K562 (cell line): ENCODE results near the gene CD2. TPM values are rescaled to one million over a fixed set of nuclear protein-coding genes. Genes with fewer than 3 reads are reported as not detected.
A peak's percentile ranks its signal among the peaks of the same experiment; 100 is the strongest.

ENCODE experiments used
- CBFA2T3 ChIP-seq: fragments of 450-650 bp; IDR thresholded peaks from 2 replicates; pipeline ENCODE4 v1.6.1; 2017
- CXXC5 ChIP-seq: fragments of 250-450 bp; sonication (Bioruptor Pico); IDR thresholded peaks from 2 replicates; pipeline ENCODE4 v1.8.0; 2022; ENCODE audit warnings: inconsistent platforms, mild to moderate bottlenecking, moderate library complexity
- E2F4 ChIP-seq: sonication (generic); formaldehyde crosslinking; IDR thresholded peaks from 2 replicates; pipeline ENCODE4 v1.8.0; 2022; ENCODE audit warnings: mild to moderate bottlenecking, low read depth, missing genetic modification reagents
- E4F1 ChIP-seq: fragments of 250-450 bp; sonication (Bioruptor Pico); IDR thresholded peaks from 2 replicates; pipeline ENCODE4 v1.5.0; 2021; ENCODE audit warnings: mild to moderate bottlenecking, borderline replicate concordance
- ESRRA ChIP-seq: fragments of 450-650 bp; IDR thresholded peaks from 2 replicates; pipeline ENCODE4 v1.6.1; 2014; ENCODE audit warnings: low read depth, mild to moderate bottlenecking, moderate library complexity, borderline replicate concordance
- FOXJ2 ChIP-seq: fragments of 200-800 bp; sonication (Bioruptor generic); IDR thresholded peaks from 2 replicates; pipeline ENCODE4 v1.6.1; 2016; ENCODE audit warnings: missing genetic modification characterization, missing compliant biosample characterization
- HNRNPK ChIP-seq: fragments of 200-400 bp; formaldehyde crosslinking; IDR thresholded peaks from one replicate; pipeline ENCODE4 v1.6.1; 2018; ENCODE audit warnings: mild to moderate bottlenecking, low read depth, low read length; ENCODE audit not compliant: poor library complexity, severe bottlenecking
- IRF2 ChIP-seq: sonication (generic); formaldehyde crosslinking; IDR thresholded peaks from 2 replicates; pipeline ENCODE4 v1.8.1; 2022; ENCODE audit warnings: mild to moderate bottlenecking, missing genetic modification reagents
- MYBL2 ChIP-seq, 2 experiments: fragments of 450-650 bp in 1 of 2; sonication (generic) in 1 of 2; formaldehyde crosslinking in 1 of 2; IDR thresholded peaks; 2 replicates each; pipeline versions ENCODE4 v1.6.1 to v1.8.1; 2017 to 2022; ENCODE audit warnings: borderline replicate concordance in 1 of 2, inconsistent platforms in 1 of 2, low read depth in 1 of 2, mild to moderate bottlenecking in 1 of 2, missing genetic modification reagents in 1 of 2, moderate library complexity in 1 of 2
- NR2C1 ChIP-seq, 2 experiments: fragments of 450-650 bp; IDR thresholded peaks; 2 replicates each; pipeline ENCODE4 v1.6.1; 2017; ENCODE audit warnings: mild to moderate bottlenecking in 2 of 2, antibody characterized with exemption in 1 of 2, inconsistent platforms in 1 of 2, missing compliant biosample characterization in 1 of 2, missing genetic modification characterization in 1 of 2
- POLR3A ChIP-seq: IDR thresholded peaks from 2 replicates; pipeline ENCODE4 v1.6.1; 2011; ENCODE audit warnings: borderline replicate concordance, mild to moderate bottlenecking, moderate library complexity; ENCODE audit not compliant: insufficient read length, insufficient read depth; ENCODE audit errors: extremely low read depth
- PURB ChIP-seq: sonication (generic); formaldehyde crosslinking; IDR thresholded peaks from 2 replicates; pipeline ENCODE4 v1.9.0; 2021; ENCODE audit warnings: low read depth, mild to moderate bottlenecking, missing genetic modification reagents
- RBM25 ChIP-seq: fragments of 200-400 bp; formaldehyde crosslinking; IDR thresholded peaks from 2 replicates; pipeline ENCODE4 v1.6.1; 2018; ENCODE audit warnings: low read length, low read depth, moderate library complexity; ENCODE audit not compliant: severe bottlenecking
- SIX5 ChIP-seq, 2 experiments: IDR thresholded peaks; 2 replicates each; pipeline ENCODE4 v1.6.1; 2011; ENCODE audit warnings: low read length in 2 of 2, borderline replicate concordance in 1 of 2, low read depth in 1 of 2, mild to moderate bottlenecking in 1 of 2, moderate library complexity in 1 of 2; ENCODE audit not compliant: insufficient read depth in 1 of 2
- SNRNP70 ChIP-seq: fragments of 200-400 bp; formaldehyde crosslinking; optimal IDR thresholded peaks from 2 replicates; pipeline ENCODE3; 2017; ENCODE audit warnings: low read depth, low read length
- STAT5B ChIP-seq: fragments of 250-450 bp; sonication (Bioruptor Pico); IDR thresholded peaks from 2 replicates; pipeline ENCODE4 v1.8.0; 2021; ENCODE audit warnings: mild to moderate bottlenecking, inconsistent platforms
- TAL1 ChIP-seq: fragments of 450-650 bp; IDR thresholded peaks from 2 replicates; pipeline ENCODE4 v1.6.1; 2016; ENCODE audit warnings: mild to moderate bottlenecking
- TRIM24 ChIP-seq, 2 experiments: fragments of 450-650 bp; IDR thresholded peaks; 2 replicates each; pipeline ENCODE4 v1.6.1; 2016
- ZHX1 ChIP-seq: fragments of 150-350 bp; conservative IDR thresholded peaks from 2 replicates; pipeline ENCODE4 v1.6.1; 2014; ENCODE audit warnings: low read length
- ZNF239 ChIP-seq: fragments of 250-450 bp; sonication (Bioruptor Pico); IDR thresholded peaks from 2 replicates; pipeline ENCODE4 v1.4.0; 2020; ENCODE audit warnings: mild to moderate bottlenecking
- polyA plus RNA-seq, 8 experiments: library from polyadenylated mRNA; depleted of rRNA in 4 of 8; stranded (reverse) in 5 of 8; unstranded in 3 of 8; fragments of >200 nt; fragmentation: Nextera tagmentation in 2 of 8; fragmentation: Illumina TruSeq in 1 of 8; extraction: Ambion mirVana in 2 of 8; extraction: Trizol in 1 of 8; gene quantifications; 2 replicates each; pipeline versions ENCODE4 v1.2.1 to v1.2.3, GENCODE V29; 2011 to 2014; ENCODE audit warnings: inconsistent platforms in 1 of 8, missing spikeins in 1 of 8
- total RNA-seq, 7 experiments: library from RNA; depleted of rRNA in 6 of 7; stranded (reverse); fragments of >200 nt in 6 of 7; fragmentation: Illumina TruSeq in 2 of 7; extraction: Trizol in 2 of 7; gene quantifications; 2 replicates each; pipeline versions ENCODE4 v1.2.1 to v1.2.3, GENCODE V29; 2011 to 2021; ENCODE audit warnings: low replicate concordance in 1 of 7

The CD2 gene
- total and polyA plus RNA-seq, 9 of the 15 experiments (the other 6 are each of a cell fraction or from before 2014, with no cell fraction given), result 0.07 to 0.16 TPM; not detected in 7

- TF ChIP-seq E2F4 (CRISPR knock-in tag), result no peak
- no peak for TF ChIP-seq CXXC5 (CRISPR knock-in tag)
- no peak for TF ChIP-seq SNRNP70
- TF ChIP-seq MYBL2 (IDR thresholded peaks at IDR 0.05; ENCODE audit: low read depth), result no peak
- no peak for TF ChIP-seq MYBL2 (CRISPR knock-in tag; IDR thresholded peaks at IDR 0.05; ENCODE audit: borderline replicate concordance)
- TF ChIP-seq POLR3A, result no peak
- no peak for TF ChIP-seq ZNF239 (CRISPR knock-in tag)
- TF ChIP-seq ZHX1, result no peak
- TF ChIP-seq PURB (CRISPR knock-in tag), result no peak
- no peak for TF ChIP-seq RBM25
- TF ChIP-seq E4F1 (CRISPR knock-in tag), result no peak
- no peak for TF ChIP-seq IRF2 (CRISPR knock-in tag)
- no peak for TF ChIP-seq SIX5 (IDR thresholded peaks at IDR 0.05; ENCODE audit: borderline replicate concordance in 1 of 2, insufficient read depth in 1 of 2, low read depth in 1 of 2, low read length in 2 of 2)
- TF ChIP-seq STAT5B (CRISPR knock-in tag), result no peak
- TF ChIP-seq CBFA2T3, result no peak
- no peak for TF ChIP-seq ESRRA
- no peak for TF ChIP-seq TRIM24 (IDR thresholded peaks at IDR 0.05)
- no peak for TF ChIP-seq FOXJ2 (tag)
- no peak for TF ChIP-seq HNRNPK
- no peak for TF ChIP-seq TAL1
- no peak for TF ChIP-seq NR2C1 (IDR thresholded peaks at IDR 0.05)
- peak; percentile 56; the same call in 1 of the 2 replicates for TF ChIP-seq NR2C1 (tag; IDR thresholded peaks at IDR 0.05)
Observed at GRCh38 chr1:116762781-116763115, 8.5 kb downstream of the CD2 start (continued).
